ENCODE measurements around the gene OGDH. TPM values are rescaled to one million over a fixed set of nuclear protein-coding genes. Genes with fewer than 3 reads are reported as not detected.

Gene OGDH
- polyA plus RNA-seq, 3 donors: 41.0 to 74.1 (median 49.9) TPM

GRCh38 chr7:44757739-44758138, 151.3 kb downstream of the OGDH start:
- peaks cover 58 to 59% of the 10 kb centered on the region in 2 donors for H3K36me3 ChIP-seq (replicated peaks in 1 of 2; ENCODE audit: control insufficient read depth in 1 of 2, insufficient read depth in 2 of 2, low read length in 2 of 2)
- WGBS (ENCODE audit: insufficient coverage): 94% methylated on average over 5 of the region's 7 CpGs
- peaks cover 35 to 67% of the 10 kb centered on the region in 2 donors for H3K36me3 Mint-ChIP-seq

More at GRCh38 chr7:44757739-44758138, 151.3 kb downstream of the OGDH start:
- H3K27ac ChIP-seq (ENCODE audit: low read depth in 1 of 2, low read length in 2 of 2): no peak overlapping the region
- Mint-ChIP-seq H3K27ac (peak overlapping the region in 1 of 7 donors; percentile 36), H3K9me3 (no peaks in the 10 kb centered on the region), H3K4me3 (no peak overlapping the region), H3K4me1 (peaks cover 6% of the 10 kb centered on the region), H3K27me3 (ENCODE audit: low read depth in 3 of 3) (no peaks in the 10 kb centered on the region)
- H4K20me1 ChIP-seq (ENCODE audit: insufficient read depth, low read length): peaks cover 41% of the 10 kb centered on the region
- no peak for TF ChIP-seq CTCF (IDR thresholded peaks at IDR 0.05)
- no peak for DNase-seq
- H3K79me2 ChIP-seq (ENCODE audit: insufficient read depth, low read length): peaks cover 34% of the 10 kb centered on the region
- intact Hi-C loops (cut with micrococcal nuclease): loop anchor here (10.0 kb wide), 2 partner anchors 53 to 87 kb away; partner anchors contain the start of gene H2AZ2 (in 1 of the 2)
- H3K4me2 ChIP-seq (replicated peaks; ENCODE audit: extremely low read depth, low read length, poor library complexity, severe bottlenecking): no peak overlapping the region
- H3K9me3 ChIP-seq (replicated peaks in 1 of 2; ENCODE audit: control insufficient read depth in 1 of 2, insufficient read depth in 1 of 2, low read length in 2 of 2): no peaks in the 10 kb centered on the region
- H3K4me3 ChIP-seq (replicated peaks in 1 of 3; ENCODE audit: low read depth in 2 of 3, low read length in 3 of 3): no peak overlapping the region
- H3K4me1 ChIP-seq (ENCODE audit: control insufficient read depth in 1 of 2, insufficient read depth in 2 of 2, low read length in 2 of 2): no peaks in the 10 kb centered on the region
- H3K27me3 ChIP-seq (ENCODE audit: control insufficient read depth in 2 of 2, insufficient read depth in 2 of 2, low read length in 2 of 2): no peaks in the 10 kb centered on the region
- H3K9ac ChIP-seq (ENCODE audit: insufficient read depth, low read length, poor library complexity, severe bottlenecking): no peak overlapping the region
- H2AFZ ChIP-seq (ENCODE audit: insufficient read depth, low read depth, low read length, poor library complexity, severe bottlenecking): no peak overlapping the region

Other genes with a start within 250 kb of the OGDH start
- 10 to 100 TPM; 13.6 to 26.5 (median 21.6) TPM for gene NUDCD3, start 116.0 kb upstream of the OGDH start, polyA plus RNA-seq
- under 1 TPM in 1 of 3 donors, not detected in 2; 0.04 TPM for gene NPC1L1, start 65.3 kb upstream of the OGDH start, polyA plus RNA-seq
- gene DDX56, start 32.7 kb upstream of the OGDH start, polyA plus RNA-seq: 10 to 100 TPM; 32.2 to 69.3 (median 33.9) TPM
- 10 to 100 TPM; 45.7 to 76.7 (median 49.0) TPM for gene TMED4, start 24.4 kb upstream of the OGDH start, polyA plus RNA-seq
- 10 to 100 TPM in 1 of 3 donors, 1 to 10 TPM in 2; 1.9 to 72.8 (median 3.3) TPM for gene ZMIZ2, start 142.2 kb downstream of the OGDH start, polyA plus RNA-seq
- 1,000 to 10,000 TPM; 1,614 to 2,276 (median 2,037) TPM for gene PPIA, start 190.1 kb downstream of the OGDH start, polyA plus RNA-seq
- gene H2AZ2, start 241.5 kb downstream of the OGDH start, polyA plus RNA-seq: 100 to 1,000 TPM; 128 to 186 (median 181) TPM

All from CD14-positive monocyte (primary cell).